GM19372 (cell line): ENCODE data around the gene PRKCZ.

ENCODE experiments used
- ATAC-seq: cut with Tn5 transposase; IDR thresholded peaks from one replicate; pipeline ENCODE4 v1.9.1; 2021; ENCODE audit warnings: mild to moderate bottlenecking, low read depth, moderate library complexity; ENCODE audit not compliant: unreplicated experiment

PRKCZ gene

DNA sequence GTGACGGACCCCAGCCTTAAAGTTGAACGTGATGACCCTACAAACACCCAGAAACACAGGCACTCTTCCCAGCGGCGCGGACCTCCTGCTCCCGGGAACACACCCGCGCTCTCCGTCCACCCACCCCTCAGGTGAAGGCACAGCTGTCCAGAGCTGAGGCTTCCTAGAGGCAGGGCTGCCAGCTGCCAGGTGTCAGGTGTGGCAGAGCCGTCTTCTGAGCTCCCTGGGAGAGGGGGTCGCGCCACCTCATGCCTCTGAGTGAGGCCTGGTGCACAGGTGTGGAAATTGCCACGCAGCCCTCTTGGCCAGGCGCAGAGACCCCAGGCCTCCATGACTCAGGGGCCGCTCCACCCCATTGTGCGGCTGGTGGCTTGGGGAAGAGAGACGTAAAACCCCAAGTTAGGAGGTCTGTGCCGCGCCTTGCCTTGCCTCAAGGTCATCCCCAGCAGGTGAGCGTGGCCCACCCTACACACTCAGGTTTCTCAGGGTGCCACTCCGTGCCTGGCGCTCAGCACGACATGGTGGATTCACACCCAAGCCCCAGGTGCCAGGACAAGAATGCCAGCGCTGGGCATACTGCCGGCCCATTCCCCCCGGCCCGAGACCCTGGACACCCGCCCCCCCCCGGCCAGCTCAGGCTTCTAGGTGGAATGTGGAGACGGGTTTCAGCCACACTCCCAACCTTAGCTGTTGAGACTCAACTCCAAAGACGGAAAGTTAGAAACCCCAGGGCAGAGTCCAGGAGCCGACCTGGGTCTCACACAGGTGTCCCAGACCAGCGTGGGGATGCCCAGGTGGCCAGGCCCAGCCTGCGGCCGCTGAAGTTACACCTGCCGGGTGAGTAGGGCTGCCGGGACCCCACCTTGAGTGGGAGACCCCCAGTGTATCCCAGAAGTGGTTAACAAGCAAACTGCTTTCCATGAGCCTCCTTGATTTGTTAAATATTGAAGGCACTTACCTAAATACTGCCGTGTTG lies 136.0 kb downstream of the PRKCZ start:
- no peak for ATAC-seq

DNA sequence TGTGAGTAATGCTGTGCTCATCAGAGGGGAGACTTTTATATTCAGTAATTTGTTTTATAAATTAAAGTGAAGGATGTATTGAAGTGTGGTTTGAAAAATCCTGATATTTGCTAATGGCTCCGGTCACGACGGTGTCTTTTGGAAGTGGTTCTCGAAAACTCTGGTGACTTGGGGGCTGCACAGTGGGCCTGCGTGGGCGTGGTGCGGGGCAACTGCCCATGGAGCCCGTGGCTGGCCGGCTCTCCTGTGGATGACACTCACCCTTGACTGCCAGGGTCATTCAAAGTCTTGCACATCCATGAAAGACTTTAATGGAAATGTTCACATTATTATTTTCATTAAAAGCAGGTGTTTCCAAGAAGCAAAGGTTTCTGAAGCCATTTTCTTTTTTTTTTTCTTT lies 136.7 kb downstream of the PRKCZ start:
- no peak for ATAC-seq

DNA sequence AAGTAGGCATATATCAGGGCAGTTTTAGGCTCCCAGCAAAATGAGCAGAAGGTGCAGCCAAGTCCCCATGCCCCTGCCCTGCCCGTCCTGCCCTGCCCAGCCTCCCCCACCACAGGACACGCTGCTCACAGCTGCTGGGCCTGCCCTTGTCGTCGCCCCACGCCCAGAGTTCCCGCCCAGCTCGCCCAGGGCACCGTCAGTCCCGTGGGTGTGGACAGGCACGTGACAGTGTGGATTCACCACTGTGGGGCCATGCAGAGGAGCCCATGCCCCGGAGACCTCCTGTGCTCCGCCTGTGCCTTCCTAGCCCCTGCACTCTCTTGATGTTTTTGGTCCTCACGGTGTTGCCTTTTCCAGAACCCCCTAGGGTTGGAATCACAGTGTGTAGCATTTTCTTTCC lies 137.4 kb downstream of the PRKCZ start:
- no peak for ATAC-seq

- no peak for ATAC-seq
These were observed 138.1 kb downstream of the PRKCZ start for GRCh38 chr1:2188336-2188735.

DNA sequence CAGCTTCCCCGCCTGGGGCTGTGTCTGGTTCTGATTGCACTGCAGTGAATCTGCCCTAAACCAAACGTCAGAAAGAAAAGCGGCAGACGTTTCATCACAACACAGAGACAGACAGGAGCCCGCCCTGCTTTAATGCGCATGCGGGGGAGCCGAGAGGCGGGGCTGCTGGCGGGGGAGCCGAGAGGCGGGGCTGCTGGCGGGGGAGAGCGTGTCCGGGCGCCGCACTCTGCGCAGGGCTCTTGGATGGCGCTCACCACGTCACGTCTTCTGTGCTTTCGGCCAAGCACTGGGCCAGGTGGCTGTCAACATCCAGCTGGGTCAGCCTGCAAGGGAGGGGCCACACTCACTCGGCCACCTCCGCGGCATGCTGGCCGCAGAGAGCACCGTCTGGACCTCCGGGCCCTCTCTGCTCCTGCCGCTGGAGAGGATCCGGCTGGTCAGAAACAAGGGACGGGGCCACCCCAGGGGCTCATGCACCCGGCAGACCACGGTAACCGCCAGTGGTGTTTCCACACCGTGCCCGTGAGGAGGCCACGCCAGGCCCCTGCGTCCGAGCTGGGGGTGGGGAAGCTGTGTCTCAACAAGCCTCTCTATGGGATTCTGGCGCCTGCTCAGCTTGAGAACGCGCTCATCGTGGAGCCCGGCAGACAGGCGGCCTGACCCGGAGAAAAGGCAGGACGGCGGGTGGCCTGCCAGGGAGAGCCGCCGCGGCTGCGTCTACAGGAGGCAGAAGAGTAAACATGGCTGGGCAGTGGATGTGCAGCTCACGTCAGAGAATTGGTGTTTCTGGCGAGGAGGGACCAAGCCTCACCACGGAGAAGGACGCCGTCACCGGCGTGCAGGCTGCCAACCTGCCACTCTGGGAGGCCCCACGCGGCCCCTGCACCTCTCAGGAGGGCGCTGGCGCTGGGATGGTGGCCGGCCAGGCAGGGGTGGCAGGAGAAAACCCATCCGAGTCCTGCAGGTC lies 139.5 kb downstream of the PRKCZ start:
- ATAC-seq, result peak; percentile 70

- ATAC-seq, result no peak
These were observed 140.3 kb downstream of the PRKCZ start for GRCh38 chr1:2190491-2190976.

GRCh38 chr1:2192031-2192995 lies 142.1 kb downstream of the PRKCZ start:
- no peak for ATAC-seq

DNA sequence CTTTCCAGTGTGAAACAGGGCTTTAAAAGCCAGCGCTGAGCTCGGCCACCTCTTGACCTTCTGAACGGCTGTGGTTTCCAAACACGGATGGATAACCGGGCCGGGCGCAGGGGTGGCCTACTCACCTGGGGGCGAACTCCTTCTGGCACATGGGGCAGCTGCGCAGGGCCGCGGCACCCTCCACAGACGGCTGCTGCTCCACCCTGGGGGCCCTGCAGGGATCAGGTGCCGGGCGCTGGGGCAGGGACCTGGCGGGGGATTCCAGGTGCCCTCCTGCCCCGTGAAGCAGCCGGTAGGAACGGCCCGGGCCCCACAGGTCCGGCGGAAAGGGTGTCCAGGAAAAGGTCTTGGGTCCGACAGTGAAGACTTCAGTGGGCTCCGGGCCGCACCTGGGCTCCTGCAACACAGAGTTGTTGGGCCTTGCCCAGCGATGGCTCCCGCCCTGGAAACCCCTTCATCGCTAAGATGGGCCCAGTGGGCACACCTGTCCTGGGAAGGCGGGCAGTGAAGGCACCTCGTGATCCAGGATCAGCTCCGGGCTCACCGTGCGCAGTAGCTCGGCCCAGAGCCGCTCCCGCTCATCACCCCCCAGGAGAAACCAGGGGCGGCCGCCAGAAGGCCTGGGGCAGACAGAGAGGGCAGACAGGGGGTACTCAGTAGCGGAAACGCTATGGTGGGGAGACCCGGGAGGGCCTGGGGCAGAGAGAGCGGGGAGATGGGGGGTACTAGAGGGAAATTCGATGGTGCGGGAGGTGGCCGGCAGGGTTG lies 143.5 kb downstream of the PRKCZ start:
- no peak for ATAC-seq

GRCh38 chr1:2194319-2194897 lies 144.2 kb downstream of the PRKCZ start, which contains the start of gene FAAP20:
TSS of gene FAAP20 (minus strand) at chr1:2194772. CDS start at chr1:2194749, 23 bp downstream.
- peak; percentile 41 for ATAC-seq

DNA sequence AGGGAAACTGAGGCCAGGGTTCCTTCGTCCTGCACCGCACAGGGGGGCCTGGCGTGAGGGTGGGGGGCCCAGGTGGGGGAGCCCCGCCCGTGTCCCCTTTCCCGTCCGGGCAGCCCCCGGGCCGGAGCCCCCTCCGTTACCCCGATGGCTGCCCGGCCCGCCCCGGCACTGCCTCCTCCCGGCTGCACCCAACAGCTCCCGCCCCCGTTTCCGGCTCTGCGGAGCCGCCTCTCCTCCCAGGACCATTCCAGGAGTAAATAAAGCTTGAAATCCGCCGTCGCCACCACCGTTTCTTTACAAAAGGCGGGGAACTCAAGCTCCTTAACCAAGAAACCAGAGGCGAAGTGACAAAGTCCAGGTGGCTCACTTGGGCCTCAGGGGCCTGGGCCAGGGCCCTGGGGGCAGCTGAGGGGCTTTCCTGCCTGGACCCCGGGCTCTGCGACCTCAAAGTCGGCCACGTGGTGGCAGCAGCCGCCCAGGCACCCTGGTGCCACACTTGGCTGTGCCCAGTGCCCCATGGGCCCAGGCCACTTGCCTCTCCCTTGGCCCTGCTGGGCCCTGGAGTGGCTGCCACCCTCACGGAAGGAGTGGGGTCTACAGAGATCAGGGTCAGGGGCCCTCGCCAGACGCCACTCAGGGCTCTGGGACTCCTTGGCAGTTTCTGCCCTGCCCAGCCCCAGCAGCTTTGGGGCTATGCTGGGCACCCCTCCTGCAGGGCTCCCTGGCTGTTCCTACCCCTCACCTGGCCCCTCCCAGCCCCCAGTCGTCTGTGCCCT lies 144.9 kb downstream of the PRKCZ start:
- peak; percentile 55 for ATAC-seq

DNA sequence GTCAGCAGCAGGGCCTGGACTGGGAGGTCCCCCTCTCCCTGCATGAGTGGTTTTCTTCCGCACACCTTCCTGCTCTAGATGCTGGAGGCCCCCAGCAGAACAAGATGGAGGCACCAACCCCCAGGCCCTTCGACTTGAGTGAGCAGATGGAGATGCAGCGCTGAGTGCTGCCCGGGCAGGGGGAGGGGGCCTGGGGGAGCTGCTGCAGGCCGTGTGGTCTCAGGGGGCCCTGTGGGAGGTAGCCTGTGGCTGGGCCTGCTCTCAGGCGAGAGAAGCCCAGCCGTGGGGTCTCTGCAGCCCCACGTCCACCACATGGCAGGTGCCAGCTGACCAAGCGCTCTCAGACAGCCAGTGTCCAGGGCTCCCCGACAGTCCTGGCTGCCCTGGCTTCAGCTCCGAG lies 145.6 kb downstream of the PRKCZ start:
- ATAC-seq, result no peak

DNA sequence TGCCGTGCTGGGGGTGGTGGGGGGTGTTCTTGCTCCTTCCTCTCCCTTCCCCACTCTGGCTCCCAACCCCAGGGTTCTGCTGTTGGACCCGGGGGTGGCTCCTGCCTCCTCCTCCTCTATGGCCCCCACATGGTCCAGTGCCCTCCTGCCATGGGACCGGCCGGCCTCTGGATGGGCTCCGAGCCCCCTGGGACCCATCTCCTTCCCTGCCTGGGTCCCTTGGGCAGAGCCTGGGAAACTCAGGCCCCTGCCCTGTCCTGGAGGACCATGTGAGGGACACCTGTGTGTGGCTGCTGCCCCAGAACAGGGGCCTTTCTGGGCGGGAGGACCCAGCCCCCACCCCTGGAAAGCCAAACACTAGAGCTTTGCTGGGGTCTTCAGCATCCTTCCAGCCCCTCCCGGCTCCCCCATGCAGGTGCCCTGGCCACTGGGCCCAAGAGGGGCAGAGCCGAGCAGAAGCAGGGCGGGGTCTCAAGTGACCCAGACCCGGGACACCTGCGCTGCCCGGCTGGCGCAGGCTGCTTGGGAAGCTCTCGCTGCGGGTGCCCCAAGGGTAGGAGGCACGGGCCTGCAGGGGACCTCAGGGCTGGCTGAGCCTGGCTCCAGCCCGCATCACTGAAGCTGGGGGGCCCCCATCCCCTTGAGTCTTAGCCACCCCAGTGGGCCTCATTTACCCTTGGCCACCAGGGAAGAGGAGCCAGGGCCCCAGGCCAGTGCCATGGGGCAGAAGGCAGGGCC lies 146.9 kb downstream of the PRKCZ start:
- ATAC-seq, result no peak

GRCh38 chr1:2197707-2198165 lies 147.5 kb downstream of the PRKCZ start:
- ATAC-seq, result no peak

GRCh38 chr1:2198571-2198970 lies 148.4 kb downstream of the PRKCZ start:
- ATAC-seq, result no peak

GRCh38 chr1:2199042-2199810 lies 149.0 kb downstream of the PRKCZ start:
- ATAC-seq, result peak; percentile 44

DNA sequence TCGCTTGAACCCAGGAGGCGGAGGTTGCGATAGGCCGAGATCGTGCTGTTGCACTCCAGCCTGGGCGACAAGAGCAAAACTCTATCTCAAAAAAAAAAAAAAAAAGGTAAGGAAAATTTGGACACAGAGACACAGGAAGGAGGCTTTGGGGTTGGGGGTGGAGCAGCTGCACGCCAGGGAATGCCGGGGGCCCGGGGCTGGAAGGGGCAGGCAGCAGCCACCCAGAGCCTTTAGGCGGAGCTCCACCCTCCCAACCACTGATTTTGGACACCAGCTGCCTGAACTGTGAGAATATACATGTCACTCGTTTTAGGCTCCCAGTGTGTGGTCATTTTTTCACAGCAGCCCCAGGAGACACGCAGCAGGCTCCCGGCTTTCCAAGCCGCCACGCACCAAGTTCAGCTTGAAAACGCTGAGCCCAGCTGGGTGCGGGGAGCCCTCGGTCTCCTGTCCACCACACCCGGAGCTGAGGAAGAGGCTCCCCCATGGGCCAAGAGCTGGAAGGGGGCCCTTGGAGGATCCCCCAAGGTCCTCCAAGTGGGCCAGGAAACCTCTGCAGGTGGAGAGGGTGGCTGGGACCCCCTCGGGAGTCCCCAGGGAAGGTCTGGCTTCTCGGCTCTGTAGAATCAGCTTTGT lies 150.2 kb downstream of the PRKCZ start:
- ATAC-seq, result no peak
